Mesenchymal stem cell (in vitro differentiated cells and primary cell): Measurements from ENCODE around the gene MKNK1.
A peak's percentile ranks its signal among the peaks of the same experiment; 100 is the strongest.

Experiments used
- DNase-seq: peaks from one replicate; pipeline ENCODE4 v3.0.0-alpha.2; 2013
- H2AFZ ChIP-seq: one replicate; pipeline ENCODE4 v1.6.1; 2013; ENCODE audit warnings: low read depth, mild to moderate bottlenecking, control low read depth, inconsistent platforms, low read length, moderate library complexity
- H2AK5ac ChIP-seq: 2 replicates; pipeline ENCODE4 v1.6.1; 2013; ENCODE audit warnings: low read length, moderate library complexity, mild to moderate bottlenecking, inconsistent platforms; ENCODE audit not compliant: severe bottlenecking
- H2BK120ac ChIP-seq: one replicate; pipeline ENCODE4 v1.6.1; 2013; ENCODE audit warnings: low read depth, mild to moderate bottlenecking, inconsistent platforms, low read length, moderate library complexity
- H2BK12ac ChIP-seq, 2 experiments: one replicate each; pipeline ENCODE4 v1.6.1; 2013; ENCODE audit warnings: inconsistent platforms in 2 of 2, low read length in 2 of 2, mild to moderate bottlenecking in 2 of 2, moderate library complexity in 2 of 2, control low read depth in 1 of 2
- H2BK15ac ChIP-seq: one replicate; pipeline ENCODE4 v1.6.1; 2013; ENCODE audit warnings: mild to moderate bottlenecking, low read depth, inconsistent platforms; ENCODE audit not compliant: poor library complexity, severe bottlenecking
- H2BK5ac ChIP-seq: 2 replicates; pipeline ENCODE4 v1.6.1; 2013; ENCODE audit warnings: low read depth, mild to moderate bottlenecking, low read length, control low read depth, inconsistent platforms; ENCODE audit not compliant: poor library complexity, severe bottlenecking
- H3K14ac ChIP-seq, 2 experiments: one replicate each; pipeline ENCODE4 v1.6.1; 2013; ENCODE audit warnings: inconsistent platforms in 2 of 2, low read length in 2 of 2, control low read depth in 1 of 2, mild to moderate bottlenecking in 1 of 2, moderate library complexity in 1 of 2
- H3K18ac ChIP-seq, 2 experiments: one replicate each; pipeline ENCODE4 v1.6.1; 2013; ENCODE audit warnings: inconsistent platforms in 2 of 2, low read length in 2 of 2, control low read depth in 1 of 2, low read depth in 1 of 2, mild to moderate bottlenecking in 1 of 2
- H3K23ac ChIP-seq, 2 experiments: one replicate each; pipeline ENCODE4 v1.6.1; 2013; ENCODE audit warnings: inconsistent platforms in 2 of 2, low read length in 2 of 2, mild to moderate bottlenecking in 2 of 2, moderate library complexity in 2 of 2, control low read depth in 1 of 2
- H3K27ac ChIP-seq: 2 replicates; pipeline ENCODE4 v1.5.1; 2013; ENCODE audit warnings: mild to moderate bottlenecking, moderate library complexity, low read length, control low read depth, inconsistent platforms; ENCODE audit not compliant: poor library complexity, severe bottlenecking
- H3K27me3 ChIP-seq, 2 experiments: 2 replicates each; pipeline versions ENCODE4 v1.6.1 to v1.7.0; 2013; ENCODE audit warnings: low read length in 2 of 2, mild to moderate bottlenecking in 2 of 2, moderate library complexity in 2 of 2, control low read depth in 1 of 2, inconsistent platforms in 1 of 2; ENCODE audit not compliant: control insufficient read depth in 1 of 2, insufficient read depth in 1 of 2
- H3K36me3 ChIP-seq, 2 experiments: 2 replicates each; pipeline versions ENCODE4 v1.6.1 to v1.7.0; 2013; ENCODE audit warnings: low read length in 2 of 2, control low read depth in 1 of 2, inconsistent platforms in 1 of 2, low read depth in 1 of 2, mild to moderate bottlenecking in 1 of 2; ENCODE audit not compliant: insufficient read depth in 2 of 2, control insufficient read depth in 1 of 2
- H3K4ac ChIP-seq, 2 experiments: one replicate each; pipeline ENCODE4 v1.6.1; 2013; ENCODE audit warnings: inconsistent platforms in 2 of 2, low read length in 2 of 2, mild to moderate bottlenecking in 2 of 2, moderate library complexity in 2 of 2, control low read depth in 1 of 2, low read depth in 1 of 2
- H3K4me1 ChIP-seq: 2 replicates; pipeline ENCODE4 v1.6.1; 2013; ENCODE audit warnings: low read depth, low read length, control low read depth; ENCODE audit not compliant: control insufficient read depth, insufficient read depth
- H3K4me2 ChIP-seq: 2 replicates; pipeline ENCODE4 v1.6.1; 2013; ENCODE audit warnings: low read length, mild to moderate bottlenecking, inconsistent platforms; ENCODE audit not compliant: poor library complexity, severe bottlenecking
- H3K4me3 ChIP-seq, 2 experiments: 2 replicates each; pipeline versions ENCODE4 v1.5.1 to v1.7.0; 2013; ENCODE audit warnings: low read length in 2 of 2, mild to moderate bottlenecking in 2 of 2, control low read depth in 1 of 2, low read depth in 1 of 2; ENCODE audit not compliant: insufficient read depth in 1 of 2
- H3K79me1 ChIP-seq: replicated peaks from 2 replicates; pipeline ENCODE4 v1.6.1; 2013; ENCODE audit warnings: mild to moderate bottlenecking, control low read depth, low read length, inconsistent platforms; ENCODE audit not compliant: poor library complexity, severe bottlenecking
- H3K9ac ChIP-seq: 2 replicates; pipeline ENCODE4 v1.7.0; 2013; ENCODE audit warnings: mild to moderate bottlenecking, low read length, moderate library complexity
- H3K9me3 ChIP-seq: 2 replicates; pipeline ENCODE4 v1.7.0; 2013; ENCODE audit warnings: mild to moderate bottlenecking, low read length; ENCODE audit not compliant: control insufficient read depth
- H4K8ac ChIP-seq: one replicate; pipeline ENCODE4 v1.6.1; 2013; ENCODE audit warnings: inconsistent platforms, mild to moderate bottlenecking, low read length, moderate library complexity
- H4K91ac ChIP-seq: one replicate; pipeline ENCODE4 v1.6.1; 2013; ENCODE audit warnings: mild to moderate bottlenecking, low read length, inconsistent platforms
- WGBS: methylation state at CpG from one replicate; pipeline ENCODE4 v1.1.7; 2013; ENCODE audit warnings: mixed read lengths; 5-methylcytosine and 5-hydroxymethylcytosine counted together

The MKNK1 gene

GRCh38 chr1:46595127-46595526 is 8.9 kb downstream of the MKNK1 start:
- Histone ChIP-seq H3K79me1 (peaks cover 35% of the 10 kb centered on the region), H3K4me3 (no peak overlapping the region), H4K91ac (no peak overlapping the region), H2BK15ac (no peak overlapping the region), H3K27ac (no peak overlapping the region), H3K36me3 (peaks cover 22 to 38% of the 10 kb centered on the region in 2 experiments), H3K4me1 (no peaks in the 10 kb centered on the region), H2AK5ac (no peak overlapping the region), H3K9me3 (no peaks in the 10 kb centered on the region), H3K27me3 (no peaks in the 10 kb centered on the region), H3K4me2 (no peak overlapping the region), H3K4ac (no peak overlapping the region), H2AFZ (no peak overlapping the region), H3K14ac (no peak overlapping the region), H2BK12ac (no peak overlapping the region), H3K18ac (no peak overlapping the region), H2BK120ac (no peak overlapping the region), H3K9ac (peak overlapping the region; percentile 30), H3K23ac (no peak overlapping the region), H4K8ac (no peak overlapping the region), H2BK5ac (no peak overlapping the region)
- DNase-seq = no peak
- WGBS = 90% methylated on average over 2 of the region's 3 CpGs

- no peaks in the 10 kb centered on the region for H3K4me1 ChIP-seq
- 99% methylated on average over 3 of the region's 5 CpGs for WGBS
- H3K4ac ChIP-seq = no peak overlapping the region
These were observed 10.0 kb downstream of the MKNK1 start for GRCh38 chr1:46594063-46594462.

GRCh38 chr1:46592823-46593222 is 11.2 kb downstream of the MKNK1 start:
- Histone ChIP-seq H3K4ac (no peak overlapping the region), H3K27ac (no peak overlapping the region), H4K91ac (no peak overlapping the region), H3K23ac (no peak overlapping the region), H3K27me3 (no peaks in the 10 kb centered on the region), H3K9ac (no peak overlapping the region), H3K4me1 (no peaks in the 10 kb centered on the region), H4K8ac (no peak overlapping the region), H2BK120ac (no peak overlapping the region), H2AFZ (no peak overlapping the region), H2BK12ac (no peak overlapping the region), H3K36me3 (peaks cover 32 to 52% of the 10 kb centered on the region in 2 experiments), H3K4me3 (no peak overlapping the region), H3K14ac (no peak overlapping the region), H3K79me1 (peaks cover 22% of the 10 kb centered on the region), H2BK5ac (no peak overlapping the region), H3K9me3 (peaks cover 13% of the 10 kb centered on the region), H3K18ac (no peak overlapping the region), H2AK5ac (no peak overlapping the region), H2BK15ac (no peak overlapping the region), H3K4me2 (no peak overlapping the region)
- no peak for DNase-seq
- 99% methylated on average over 4 of the region's 4 CpGs for WGBS

More at GRCh38 chr1:46594063-46594462, 10.0 kb downstream of the MKNK1 start:
- no peaks in the 10 kb centered on the region for H3K27me3 ChIP-seq
- peaks cover 31 to 49% of the 10 kb centered on the region in 2 experiments for H3K36me3 ChIP-seq
- H3K9me3 ChIP-seq = peaks cover 10% of the 10 kb centered on the region
- no peak overlapping the region for H2AK5ac ChIP-seq
- H4K91ac ChIP-seq = no peak overlapping the region
- H3K9ac ChIP-seq = no peak overlapping the region
- no peak overlapping the region for H3K4me2 ChIP-seq
- no peak overlapping the region for H3K18ac ChIP-seq
- no peak overlapping the region for H2BK15ac ChIP-seq
- peaks cover 28% of the 10 kb centered on the region for H3K79me1 ChIP-seq
- no peak overlapping the region for H2BK120ac ChIP-seq
- no peak overlapping the region for H2BK5ac ChIP-seq
- no peak overlapping the region for H3K14ac ChIP-seq
- no peak overlapping the region for H3K27ac ChIP-seq
- H3K23ac ChIP-seq = no peak overlapping the region
- no peak for DNase-seq
- no peak overlapping the region for H3K4me3 ChIP-seq
- no peak overlapping the region for H2BK12ac ChIP-seq
- no peak overlapping the region for H4K8ac ChIP-seq
- no peak overlapping the region for H2AFZ ChIP-seq

GRCh38 chr1:46589529-46589928 is 14.5 kb downstream of the MKNK1 start:
- Histone ChIP-seq H2AFZ (no peak overlapping the region), H3K14ac (no peak overlapping the region), H3K36me3 (peaks cover 48 to 70% of the 10 kb centered on the region in 2 experiments), H3K4ac (no peak overlapping the region), H2BK12ac (no peak overlapping the region), H3K27me3 (no peaks in the 10 kb centered on the region), H3K9ac (no peak overlapping the region), H2BK120ac (no peak overlapping the region), H4K91ac (no peak overlapping the region), H3K4me2 (no peak overlapping the region), H3K4me1 (no peaks in the 10 kb centered on the region), H2BK5ac (no peak overlapping the region), H2BK15ac (no peak overlapping the region), H4K8ac (no peak overlapping the region), H3K23ac (no peak overlapping the region), H3K9me3 (peaks cover 13% of the 10 kb centered on the region), H3K18ac (no peak overlapping the region), H3K4me3 (no peak overlapping the region), H3K79me1 (peaks cover 2% of the 10 kb centered on the region), H3K27ac (no peak overlapping the region), H2AK5ac (no peak overlapping the region)
- no peak for DNase-seq
- WGBS = 95% methylated on average over 3 of the region's 3 CpGs
